HCT116 (cell line): Measurements from ENCODE around the gene SLC24A3. TPM values are rescaled to one million over a fixed set of nuclear protein-coding genes. Genes with fewer than 3 reads are reported as not detected.

Experiments
- ATAC-seq: fragments of 200-7000 bp; cut with Tn5 transposase; 2 replicates; pipeline ENCODE4 v1.9.1; 2020; ENCODE audit warnings: mild to moderate bottlenecking, moderate library complexity
- BruUV-seq: library from RNA; stranded (reverse); fragments of 400-500 nt; replicated peaks from 2 replicates; lab custom pipeline; 2021; lab: Mats Ljungman, UMichigan
- CTCF ChIA-PET: fragments of 300-600 bp; sonication (Branson Sonifier 250); formaldehyde crosslinking; loops from one replicate; lab custom pipeline; 2021; ENCODE audit warnings: antibody characterized with exemption; lab: Charles Lee
- POLR2A ChIA-PET: fragments of 300-600, 350-600 bp; sonication (Branson Sonifier 250); formaldehyde crosslinking; loops from one replicate; lab custom pipeline; 2021; ENCODE audit warnings: antibody characterized with exemption; lab: Charles Lee
- RAD21 ChIA-PET, 2 experiments: fragments of 300-600 bp; sonication (Branson Sonifier 250); formaldehyde crosslinking; loops; one replicate each; lab custom pipeline; 2023; ENCODE audit warnings: low total read pairs in 2 of 2; ENCODE audit not compliant: uncharacterized antibody in 2 of 2, unreplicated experiment in 2 of 2, low non-redundant PET in 1 of 2; lab: Charles Lee
- DNase-seq: peaks from one replicate; pipeline ENCODE4 v3.0.0-alpha.2; 2010; ENCODE audit warnings: low read depth, low spot score
- H2AFZ ChIP-seq: fragments of 200-600 bp; shearing (Covaris generic), sonication (generic); 2 replicates; pipeline ENCODE4 v1.6.1; 2017; ENCODE audit warnings: low read depth, mixed run types, mixed read lengths, antibody characterized with exemption, low read length; ENCODE audit not compliant: poor library complexity, severe bottlenecking
- H3K27ac ChIP-seq: 2 replicates; pipeline ENCODE4 v1.5.1; 2012; ENCODE audit warnings: low read depth, low read length
- H3K27me3 ChIP-seq: fragments of 200-600 bp; sonication (generic); 2 replicates; pipeline ENCODE4 v1.6.1; 2016; ENCODE audit warnings: mixed run types, low read length, mixed read lengths; ENCODE audit not compliant: insufficient read depth
- H3K36me3 ChIP-seq, 2 experiments: fragments of 200-500 bp in 1 of 2; fragments of 200-600 bp in 1 of 2; sonication (Bioruptor generic) in 1 of 2; sonication (generic) in 1 of 2; 2 replicates each; pipeline versions ENCODE4 v1.5.1 to v1.6.1; 2014 to 2016; ENCODE audit warnings: low read length in 2 of 2, inconsistent platforms in 1 of 2, mixed read lengths in 1 of 2, mixed run types in 1 of 2; ENCODE audit not compliant: insufficient read depth in 2 of 2, control insufficient read depth in 1 of 2
- H3K4me1 ChIP-seq, 2 experiments: fragments of 200-600 bp in 1 of 2; sonication (generic) in 1 of 2; 2 replicates each; pipeline versions ENCODE4 v1.5.1 to v1.6.1; 2012 to 2017; ENCODE audit warnings: low read length in 2 of 2, inconsistent platforms in 1 of 2, mild to moderate bottlenecking in 1 of 2, mixed read lengths in 1 of 2, mixed run types in 1 of 2, moderate library complexity in 1 of 2; ENCODE audit not compliant: insufficient read depth in 2 of 2, control insufficient read depth in 1 of 2
- H3K4me2 ChIP-seq: fragments of 200-600 bp; sonication (generic); 2 replicates; pipeline ENCODE4 v1.6.1; 2017; ENCODE audit warnings: mixed run types, low read length, mixed read lengths
- H3K4me3 ChIP-seq, 2 experiments: fragments of 200-600 bp in 1 of 2; sonication (generic) in 1 of 2; replicated peaks in 1 of 2; 2 replicates each; pipeline ENCODE4 v1.5.1; 2011 to 2016; ENCODE audit warnings: low read length in 2 of 2, control low read depth in 1 of 2, low read depth in 1 of 2, mild to moderate bottlenecking in 1 of 2, mixed read lengths in 1 of 2, mixed run types in 1 of 2
- H3K79me2 ChIP-seq: fragments of 200-600 bp; sonication (generic); 2 replicates; pipeline ENCODE4 v1.6.1; 2017; ENCODE audit warnings: mild to moderate bottlenecking, mixed run types, low read length, moderate library complexity, mixed read lengths; ENCODE audit not compliant: insufficient read depth
- H3K9ac ChIP-seq: fragments of 200-600 bp; sonication (generic); 2 replicates; pipeline ENCODE4 v1.6.1; 2016; ENCODE audit warnings: low read length, mixed read lengths
- H3K9me2 ChIP-seq: fragments of 200-600 bp; sonication (generic), shearing (Covaris generic); 2 replicates; pipeline ENCODE4 v1.6.1; 2017; ENCODE audit warnings: mixed run types, mild to moderate bottlenecking, moderate library complexity; ENCODE audit not compliant: insufficient read depth
- H3K9me3 ChIP-seq, 2 experiments: fragments of 200-500 bp in 1 of 2; fragments of 200-600 bp in 1 of 2; sonication (Bioruptor generic) in 1 of 2; sonication (generic) in 1 of 2; 2 replicates each; pipeline ENCODE4 v1.6.1; 2014 to 2017; ENCODE audit warnings: low read length in 2 of 2, mixed read lengths in 2 of 2, inconsistent platforms in 1 of 2, low read depth in 1 of 2, mild to moderate bottlenecking in 1 of 2, mixed run types in 1 of 2, moderate library complexity in 1 of 2; ENCODE audit not compliant: control insufficient read depth in 1 of 2, insufficient read depth in 1 of 2
- H4K20me1 ChIP-seq: fragments of 200-600 bp; sonication (generic), shearing (Covaris generic); 2 replicates; pipeline ENCODE4 v1.6.1; 2017; ENCODE audit warnings: mixed run types, mild to moderate bottlenecking, moderate library complexity; ENCODE audit not compliant: insufficient read depth
- JUND ChIP-seq: IDR thresholded peaks from 2 replicates; pipeline ENCODE4 v1.6.1; 2012
- MAX ChIP-seq: IDR thresholded peaks from 2 replicates; pipeline ENCODE4 v1.6.1; 2012
- RAD21 ChIP-seq: IDR thresholded peaks from 2 replicates; pipeline ENCODE4 v1.6.1; 2012; ENCODE audit warnings: low read depth, mild to moderate bottlenecking
- REST ChIP-seq: IDR thresholded peaks from 2 replicates; pipeline ENCODE4 v1.6.1; 2012; ENCODE audit warnings: low read depth
- SP1 ChIP-seq: IDR thresholded peaks from 2 replicates; pipeline ENCODE4 v1.6.1; 2012; ENCODE audit warnings: low read depth
- SRF ChIP-seq: IDR thresholded peaks from 2 replicates; pipeline ENCODE4 v1.6.1; 2012; ENCODE audit warnings: low read depth
- ZBTB33 ChIP-seq: IDR thresholded peaks from 2 replicates; pipeline ENCODE4 v1.6.1; 2011; ENCODE audit warnings: mild to moderate bottlenecking, low read length, moderate library complexity; ENCODE audit not compliant: insufficient replicate concordance; ENCODE audit errors: extremely low read depth
- ZFX ChIP-seq: fragments of 450-650 bp; IDR thresholded peaks from 2 replicates; pipeline ENCODE4 v1.6.1; 2017
- intact Hi-C: fragments of 100-400 bp; cut with micrococcal nuclease; formaldehyde crosslinking; loops from 2 replicates; pipeline ENCODE4 v1.10.0; 2022
- total RNA-seq: library from RNA; stranded (reverse); gene quantifications from one replicate; pipeline ENCODE4 v1.2.1, GENCODE V29; 2021; ENCODE audit not compliant: unreplicated experiment

SLC24A3 gene
- total RNA-seq, 1 experiment from 2014 or later = not detected

- Histone ChIP-seq H3K9me3 (peaks cover 0 to 3% of the 10 kb centered on the region in 2 experiments; a peak in 1 of 4 replicates), H3K9me2 (no peaks in the 10 kb centered on the region), H3K27me3 (no peaks in the 10 kb centered on the region)
- BruUV-seq = no TSS peak
- no peak for ATAC-seq
- no peak for TF ChIP-seq JUND
- TF ChIP-seq ZFX = no peak
- TF ChIP-seq SRF = no peak
- TF ChIP-seq MAX = no peak
- no peak for TF ChIP-seq RAD21
- TF ChIP-seq ZBTB33 = no peak
- TF ChIP-seq SP1 = no peak
- TF ChIP-seq REST = no peak
- TF ChIP-seq, all 23 proteins: peak for 0
- H3K36me3 ChIP-seq = no peaks in the 10 kb centered on the region
- H3K9ac ChIP-seq = no peak overlapping the region
- DNase-seq = no peak
- intact Hi-C loops = no loop called here
- no peak overlapping the region for H3K4me3 ChIP-seq
- ChIA-PET CTCF (no interaction called here), POLR2A (no interaction called here), RAD21 (no interaction called here)
- no peak overlapping the region for H2AFZ ChIP-seq
- no peak overlapping the region for H3K27ac ChIP-seq
- H3K4me2 ChIP-seq = no peak overlapping the region
- no peaks in the 10 kb centered on the region for H4K20me1 ChIP-seq
- H3K4me1 ChIP-seq = no peaks in the 10 kb centered on the region
- H3K79me2 ChIP-seq = no peaks in the 10 kb centered on the region
These were observed 71.1 kb downstream of the SLC24A3 start for GRCh38 chr20:19283490-19284025.
